ENCODE data around the gene C1QA.
"Not testable (repeated sequence)": the region's sequence is repeated elsewhere in the genome, so short reads cannot be mapped to it uniquely, and the experiment has no call there.

The C1QA gene

GRCh38 chr1:22662986-22663408 lies 26.6 kb downstream of the C1QA start:
- Mint-ChIP-seq H3K36me3 (no peaks in the 10 kb centered on the region), H3K4me3 (no peak overlapping the region), H3K4me1 (no peaks in the 10 kb centered on the region), H3K27me3 (peaks cover 11% of the 10 kb centered on the region), H3K27ac (no peak overlapping the region), H3K9me3 (no peaks in the 10 kb centered on the region)
- CTCF ChIA-PET, result interaction anchor here (0.6 to 1.0 kb wide), 2 partner anchors 20 to 250 kb away, joined by 3 read pairs; no protein-coding TSS in a partner anchor
- DNase-seq, result no peak

GRCh38 chr1:22665752-22666151 lies 29.3 kb downstream of the C1QA start:
- Mint-ChIP-seq H3K27ac (no peak overlapping the region), H3K27me3 (peaks cover 15% of the 10 kb centered on the region), H3K9me3 (no peaks in the 10 kb centered on the region), H3K36me3 (no peaks in the 10 kb centered on the region), H3K4me3 (no peak overlapping the region), H3K4me1 (no peaks in the 10 kb centered on the region)
- no peak for DNase-seq
- CTCF ChIA-PET, result interaction anchor here (0.7 kb wide), 1 partner anchor 140 kb away, joined by 3 read pairs; no protein-coding TSS in a partner anchor

DNA sequence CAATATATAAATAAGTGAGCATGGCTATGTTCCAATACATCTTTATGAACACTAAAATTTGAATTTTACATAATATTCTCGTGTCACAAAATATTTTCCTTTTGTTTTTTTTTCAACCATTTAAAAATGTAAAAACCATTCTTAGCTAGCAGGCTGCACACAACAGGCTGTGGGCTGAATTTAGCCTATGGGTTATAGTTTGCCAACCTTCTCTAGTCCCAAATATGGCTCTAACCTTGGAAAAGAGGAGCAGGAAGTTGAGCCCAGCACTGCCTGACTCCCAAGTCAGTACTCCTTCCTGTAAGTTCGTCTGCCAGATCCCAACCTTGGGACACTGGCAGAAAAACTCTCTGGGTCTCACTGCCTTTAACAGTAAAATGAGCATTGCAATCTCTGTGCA lies 30.0 kb downstream of the C1QA start:
- no peaks in the 10 kb centered on the region for H3K9me3 Mint-ChIP-seq
- CTCF ChIA-PET, result no interaction called here
- no peaks in the 10 kb centered on the region for H3K4me1 Mint-ChIP-seq
- DNase-seq, result no peak
- H3K27me3 Mint-ChIP-seq, result peaks cover 22% of the 10 kb centered on the region
- H3K27ac Mint-ChIP-seq, result no peak overlapping the region
- no peak overlapping the region for H3K4me3 Mint-ChIP-seq
- H3K36me3 Mint-ChIP-seq, result no peaks in the 10 kb centered on the region

- H3K36me3 Mint-ChIP-seq, H3K27ac Mint-ChIP-seq, H3K9me3 Mint-ChIP-seq, DNase-seq, H3K4me3 Mint-ChIP-seq, H3K4me1 Mint-ChIP-seq, CTCF ChIA-PET: not testable (repeated sequence)
- H3K27me3 Mint-ChIP-seq, result peaks cover 46% of the 10 kb centered on the region
Observed at GRCh38 chr1:22668840-22669239, 32.4 kb downstream of the C1QA start.

DNA sequence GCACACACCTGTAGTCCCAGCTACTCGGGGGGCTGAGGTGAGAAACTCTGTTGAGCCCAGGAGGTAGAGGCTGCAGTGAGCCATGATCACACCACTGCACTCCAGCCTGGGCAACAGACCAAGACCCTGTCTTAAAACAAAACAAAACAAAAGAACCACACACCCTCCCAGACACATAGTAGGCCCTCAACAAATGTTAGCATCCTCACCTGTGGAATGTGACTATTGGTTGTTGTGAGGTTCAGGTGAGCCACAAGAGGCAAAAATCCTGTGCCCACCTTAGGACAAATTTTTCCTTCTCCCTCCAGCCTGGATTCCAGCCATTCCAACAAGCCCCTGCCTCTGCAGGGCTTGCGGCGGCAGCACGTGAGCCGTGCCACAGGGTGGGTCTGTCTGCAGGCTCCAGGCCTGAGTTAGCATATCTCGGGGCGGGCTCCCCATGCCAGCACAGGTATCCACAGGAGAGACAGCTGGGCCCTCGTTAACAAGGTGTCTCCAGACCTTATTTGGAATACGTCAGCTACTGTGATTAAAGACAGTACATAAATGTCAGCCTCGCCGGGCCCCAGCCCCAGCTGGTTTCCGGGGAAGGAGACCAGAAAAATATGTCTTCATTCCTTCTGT lies 34.0 kb downstream of the C1QA start:
- DNase-seq, result no peak
- CTCF ChIA-PET, result no interaction called here
- Mint-ChIP-seq H3K4me1 (no peaks in the 10 kb centered on the region), H3K27ac (no peak overlapping the region), H3K4me3 (no peak overlapping the region), H3K27me3 (peaks cover 56% of the 10 kb centered on the region), H3K9me3 (no peaks in the 10 kb centered on the region), H3K36me3 (no peaks in the 10 kb centered on the region)

GRCh38 chr1:22671999-22672398 lies 35.6 kb downstream of the C1QA start:
- no peak for DNase-seq
- Mint-ChIP-seq H3K27me3 (peaks cover 57% of the 10 kb centered on the region), H3K36me3 (no peaks in the 10 kb centered on the region), H3K4me1 (no peaks in the 10 kb centered on the region), H3K9me3 (no peaks in the 10 kb centered on the region), H3K4me3 (no peak overlapping the region), H3K27ac (no peak overlapping the region)
- CTCF ChIA-PET, result no interaction called here

- Mint-ChIP-seq H3K4me3 (no peak overlapping the region), H3K4me1 (no peaks in the 10 kb centered on the region), H3K36me3 (no peaks in the 10 kb centered on the region), H3K27me3 (peaks cover 53% of the 10 kb centered on the region), H3K27ac (no peak overlapping the region), H3K9me3 (no peaks in the 10 kb centered on the region)
- no peak for DNase-seq
- CTCF ChIA-PET, result interaction anchor here (0.7 to 1.6 kb wide), 3 partner anchors 16 to 215 kb away, joined by 3 to 4 read pairs (median 4); no protein-coding TSS in a partner anchor
Observed at GRCh38 chr1:22673486-22674409, 37.3 kb downstream of the C1QA start.

GRCh38 chr1:22674410-22674749 lies 38.0 kb downstream of the C1QA start:
- CTCF ChIA-PET, result interaction anchor here (0.7 to 1.6 kb wide), 4 partner anchors 9 to 214 kb away, joined by 3 to 4 read pairs (median 4); no protein-coding TSS in a partner anchor
- no peaks in the 10 kb centered on the region for H3K36me3 Mint-ChIP-seq

GRCh38 chr1:22676151-22676550 lies 39.7 kb downstream of the C1QA start:
- H3K27ac Mint-ChIP-seq, H3K9me3 Mint-ChIP-seq, H3K36me3 Mint-ChIP-seq, DNase-seq, H3K4me1 Mint-ChIP-seq, H3K4me3 Mint-ChIP-seq: not testable (repeated sequence)
- CTCF ChIA-PET, result interaction anchor here (1.0 kb wide), 1 partner anchor 171 kb away, joined by 3 read pairs; no protein-coding TSS in a partner anchor
- H3K27me3 Mint-ChIP-seq, result peaks cover 38% of the 10 kb centered on the region

More at GRCh38 chr1:22674410-22674749, 38.0 kb downstream of the C1QA start:
- Mint-ChIP-seq H3K4me3 (no peak overlapping the region), H3K4me1 (no peaks in the 10 kb centered on the region), H3K9me3 (no peaks in the 10 kb centered on the region), H3K27me3 (peaks cover 48% of the 10 kb centered on the region), H3K27ac (no peak overlapping the region)
- no peak for DNase-seq

- Mint-ChIP-seq H3K9me3 (no peaks in the 10 kb centered on the region), H3K4me1 (no peaks in the 10 kb centered on the region), H3K27me3 (peaks cover 29% of the 10 kb centered on the region), H3K36me3 (no peaks in the 10 kb centered on the region), H3K4me3 (no peak overlapping the region), H3K27ac (no peak overlapping the region)
- CTCF ChIA-PET, result interaction anchor here (1.0 kb wide), 1 partner anchor 172 kb away, joined by 3 read pairs; no protein-coding TSS in a partner anchor
- DNase-seq, result no peak
Observed at GRCh38 chr1:22676916-22677583, 40.6 kb downstream of the C1QA start.

DNA sequence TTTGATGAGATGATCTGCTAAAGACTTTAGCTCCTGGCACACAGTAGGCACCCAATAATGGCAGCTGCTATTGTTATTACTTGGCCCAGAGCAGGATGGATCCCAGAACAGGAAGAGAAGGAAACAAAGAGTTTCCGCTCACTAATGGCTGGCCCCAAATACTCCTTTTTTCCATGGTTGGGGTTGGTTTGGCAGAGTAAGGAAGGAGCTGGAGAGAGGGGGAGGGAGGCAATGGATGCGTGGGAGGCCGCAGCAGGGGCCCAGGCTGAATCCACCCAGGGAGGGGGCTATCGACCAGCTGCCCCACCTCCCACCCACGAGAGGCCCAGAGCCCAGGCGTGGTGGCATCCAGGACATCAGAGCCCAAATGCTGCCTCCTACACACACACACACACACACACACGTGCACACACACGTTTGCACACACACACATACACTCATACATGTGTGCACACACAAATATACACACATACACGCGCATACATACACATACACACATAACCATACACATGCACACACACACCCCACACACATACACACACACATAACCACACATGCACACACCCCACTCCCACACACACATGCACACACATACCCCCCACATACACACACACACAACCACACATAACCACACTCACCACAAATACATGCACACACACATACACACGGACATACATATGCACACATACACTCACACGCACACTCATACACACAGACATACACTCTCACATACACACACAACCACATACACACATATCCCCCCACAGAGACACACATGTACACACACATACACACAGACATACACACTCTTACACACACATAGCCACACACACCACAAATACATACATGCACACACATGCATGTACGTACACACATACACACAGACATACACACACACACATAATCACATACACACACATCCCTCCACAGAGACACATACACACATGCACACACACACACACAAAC lies 41.8 kb downstream of the C1QA start:
- Mint-ChIP-seq H3K4me1 (no peaks in the 10 kb centered on the region), H3K27ac (no peak overlapping the region), H3K9me3 (no peaks in the 10 kb centered on the region), H3K4me3 (no peak overlapping the region), H3K36me3 (no peaks in the 10 kb centered on the region), H3K27me3 (peaks cover 18% of the 10 kb centered on the region)
- no peak for DNase-seq
- CTCF ChIA-PET, result no interaction called here

DNA sequence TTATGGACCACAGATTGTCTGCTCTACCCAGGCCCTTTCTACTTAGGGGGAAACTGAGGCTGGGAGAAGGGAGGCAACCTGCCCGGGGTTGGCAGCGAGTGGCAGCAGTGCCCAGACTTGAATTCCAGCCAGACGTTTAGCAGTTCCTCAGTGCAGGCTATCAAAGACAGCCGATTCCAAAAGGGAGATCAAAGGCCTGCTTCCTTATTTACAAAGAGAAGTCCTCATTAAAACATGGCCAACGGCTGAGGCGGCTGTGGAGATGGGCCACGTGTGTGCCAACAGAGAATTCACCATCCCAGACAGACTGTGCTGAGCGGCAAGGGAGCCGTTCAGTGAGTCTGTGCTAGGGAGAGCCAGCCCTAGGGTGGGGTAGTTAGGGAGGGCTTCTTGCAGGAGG lies 44.3 kb downstream of the C1QA start:
- H3K4me3 Mint-ChIP-seq, result no peak overlapping the region
- H3K9me3 Mint-ChIP-seq, result no peaks in the 10 kb centered on the region
- no peak overlapping the region for H3K27ac Mint-ChIP-seq
- H3K4me1 Mint-ChIP-seq, result no peaks in the 10 kb centered on the region
- CTCF ChIA-PET, result no interaction called here
- DNase-seq, result no peak
- H3K27me3 Mint-ChIP-seq, result peaks cover 18% of the 10 kb centered on the region
- no peaks in the 10 kb centered on the region for H3K36me3 Mint-ChIP-seq

- Mint-ChIP-seq H3K4me1 (no peaks in the 10 kb centered on the region), H3K9me3 (no peaks in the 10 kb centered on the region), H3K27me3 (peaks cover 23% of the 10 kb centered on the region), H3K36me3 (no peaks in the 10 kb centered on the region), H3K27ac (no peak overlapping the region), H3K4me3 (no peak overlapping the region)
- CTCF ChIA-PET, result no interaction called here
- no peak for DNase-seq
Observed at GRCh38 chr1:22681556-22682276, 45.3 kb downstream of the C1QA start.
